Activated T-cell treated with anti-CD3 and anti-CD28 coated beads for 4 hours (primary cell): ENCODE results near the gene PPM1A.

Experiments used
- DNase-seq: peaks from one replicate; pipeline ENCODE4 v3.0.0-alpha.2; 2020

Gene PPM1A

DNA sequence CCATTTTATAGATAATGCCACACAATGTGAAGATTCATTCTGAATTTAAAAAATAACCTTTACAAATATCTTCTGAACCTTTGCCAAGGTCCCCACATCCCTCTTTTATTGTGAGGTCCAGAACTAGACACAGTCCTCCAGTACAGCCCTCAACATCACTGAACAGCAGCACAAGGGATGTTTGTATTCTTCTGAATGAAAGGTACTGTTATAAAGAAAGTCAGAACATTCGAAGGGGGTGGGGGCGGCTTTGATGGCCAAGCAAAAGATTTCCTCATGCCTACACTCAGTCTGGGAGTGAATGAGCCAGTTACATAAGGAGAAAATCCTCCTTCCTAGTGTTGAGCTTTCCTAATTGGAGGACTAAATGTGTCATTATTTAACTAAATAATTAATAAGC is 77.3 kb downstream of the PPM1A start:
- DNase-seq: no peak

DNA sequence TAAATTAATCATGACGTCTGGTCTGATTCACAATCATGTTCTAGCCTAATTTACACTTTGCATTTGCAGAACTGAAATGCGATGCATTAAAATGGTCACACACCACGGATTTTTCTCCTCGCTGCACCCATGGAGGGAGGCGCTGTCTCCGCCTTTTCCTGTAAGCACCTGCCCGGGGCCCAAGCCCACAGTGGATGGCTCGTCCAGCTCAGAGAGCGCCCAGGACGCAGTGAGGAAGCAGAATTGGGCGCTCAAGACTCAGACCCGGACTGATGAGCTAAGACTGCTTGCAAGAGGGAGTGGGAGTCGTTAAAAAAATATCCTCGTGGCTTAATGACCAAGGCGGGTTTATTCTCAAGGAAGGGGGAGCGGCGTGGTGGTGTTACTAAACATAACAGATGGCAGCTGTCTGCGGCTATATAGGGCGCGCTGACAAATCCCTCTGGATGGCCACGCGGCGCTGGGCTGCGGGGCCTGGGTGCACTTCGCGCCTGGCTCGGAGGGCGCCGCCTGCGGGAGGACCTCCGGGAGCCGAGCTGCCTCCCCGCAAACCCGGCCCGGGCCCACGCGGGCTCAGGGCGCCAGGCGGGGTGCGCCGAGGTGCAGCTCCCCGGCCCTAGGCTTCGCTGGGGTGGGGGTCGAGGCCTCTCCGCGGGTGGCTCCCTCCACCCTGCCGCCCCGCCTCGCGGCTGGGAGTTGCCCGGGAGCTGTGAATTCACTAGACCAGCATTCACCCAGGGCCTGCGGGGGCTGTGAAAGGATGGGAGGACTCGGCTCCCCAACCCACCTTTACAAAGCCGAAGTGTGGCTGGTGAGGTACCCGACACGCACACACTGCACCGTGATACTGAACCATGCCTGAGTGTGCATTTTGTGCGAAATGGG is 78.7 kb downstream of the PPM1A start:
- peak; percentile 1 for DNase-seq

DNA sequence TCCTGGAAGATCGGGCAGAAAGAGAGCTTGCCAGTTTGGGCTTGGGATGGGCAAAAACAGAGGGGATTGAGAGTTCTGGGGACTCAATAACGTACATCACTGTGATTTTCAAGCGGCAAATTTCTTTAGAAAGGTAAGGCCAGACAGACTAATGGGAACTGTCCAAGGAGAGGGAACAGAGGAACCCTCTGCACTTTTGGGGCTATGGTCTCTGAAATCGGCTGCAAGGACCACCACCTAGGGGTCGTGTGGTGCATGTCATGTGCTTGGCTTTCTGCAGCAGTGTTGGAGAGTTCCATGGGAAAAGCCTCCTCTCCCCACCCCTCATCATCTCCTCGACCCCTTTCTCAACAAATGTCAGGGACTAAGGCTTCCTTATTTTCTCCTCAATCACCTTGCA is 79.6 kb downstream of the PPM1A start:
- DNase-seq: no peak

GRCh38 chr14:60329274-60329673 is 80.3 kb downstream of the PPM1A start:
- no peak for DNase-seq

DNA sequence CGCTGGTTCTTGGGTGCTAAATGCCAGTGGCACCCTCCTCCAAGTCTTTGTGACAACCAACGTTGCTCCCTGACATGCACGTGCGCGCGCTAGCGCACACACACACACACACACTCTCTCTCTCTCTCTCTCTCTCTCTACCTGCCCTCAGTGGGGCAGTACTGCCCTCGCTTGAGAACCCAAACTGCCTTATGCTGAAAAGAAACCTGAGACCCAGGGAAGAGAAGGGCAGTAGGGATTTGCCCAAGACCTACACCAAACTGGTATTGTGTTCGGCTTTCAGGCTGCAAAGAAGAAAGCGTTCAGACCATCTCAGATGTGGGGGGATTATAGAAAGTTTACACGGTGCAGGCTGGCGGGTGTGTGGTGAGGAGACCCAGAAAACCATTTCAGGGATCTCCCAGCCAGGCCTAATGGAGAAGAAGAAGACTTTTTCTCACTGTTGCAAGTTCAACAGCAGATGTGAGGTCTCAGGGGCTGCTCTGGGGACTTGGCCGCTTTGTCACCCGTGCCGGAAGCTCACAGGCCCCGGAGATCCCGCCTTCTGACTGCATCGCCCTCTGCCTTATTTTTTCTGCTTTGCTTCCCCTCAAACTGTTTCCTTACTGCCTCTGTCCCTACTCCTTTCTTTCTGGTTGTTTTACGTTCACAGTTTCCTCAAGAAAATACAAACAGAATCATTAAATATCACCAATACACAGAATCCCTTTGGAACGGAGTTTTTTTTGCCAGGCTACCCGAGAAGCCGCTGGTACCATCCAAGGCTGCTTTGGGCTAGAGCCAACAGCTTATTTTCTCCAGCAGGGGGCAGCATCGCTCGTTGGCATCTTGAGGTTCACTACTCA is 82.4 kb downstream of the PPM1A start:
- peak; percentile 77 for DNase-seq

DNA sequence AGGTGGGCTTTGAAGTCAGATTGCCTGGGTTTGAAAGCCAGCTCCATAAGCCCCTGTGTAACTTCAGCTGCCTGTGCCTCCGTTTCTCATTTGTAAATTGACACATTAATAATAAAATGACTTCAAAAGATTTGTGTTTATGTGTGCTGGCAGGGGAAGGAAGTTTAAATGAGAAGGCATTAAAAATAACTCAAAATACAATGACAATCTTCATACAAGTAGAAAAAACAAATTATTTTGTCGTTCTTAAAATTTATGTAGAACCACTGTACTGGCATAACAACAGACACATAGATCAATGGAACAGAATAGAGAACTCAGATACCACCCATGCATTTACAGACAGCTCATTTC is 83.0 kb downstream of the PPM1A start:
- no peak for DNase-seq

GRCh38 chr14:60332869-60333268 is 83.8 kb downstream of the PPM1A start:
- no peak for DNase-seq

DNA sequence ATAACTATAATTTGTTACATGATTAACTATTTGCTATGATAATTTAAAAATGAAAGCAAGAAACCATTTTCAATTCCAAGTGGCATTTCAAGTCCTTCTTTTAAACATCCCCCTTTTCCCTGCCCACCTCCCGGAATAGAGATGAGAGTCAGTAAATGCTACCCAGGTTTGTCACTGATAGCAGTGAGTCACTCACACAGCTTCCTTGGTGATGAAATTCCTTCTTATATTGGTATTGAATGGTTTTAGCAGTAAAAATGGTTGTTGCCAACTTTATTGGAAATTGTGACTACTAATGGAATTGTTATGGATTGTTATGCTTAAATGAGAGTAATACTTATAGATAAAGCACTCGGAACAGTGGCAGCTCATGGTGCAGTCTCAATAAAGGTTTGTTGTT is 90.5 kb downstream of the PPM1A start:
- DNase-seq: no peak

- DNase-seq: no peak
These were observed 94.6 kb downstream of the PPM1A start for GRCh38 chr14:60343571-60344071.

- no peak for DNase-seq
These were observed 95.7 kb downstream of the PPM1A start for GRCh38 chr14:60344751-60345150.

GRCh38 chr14:60346706-60347105 is 97.7 kb downstream of the PPM1A start:
- DNase-seq: no peak

DNA sequence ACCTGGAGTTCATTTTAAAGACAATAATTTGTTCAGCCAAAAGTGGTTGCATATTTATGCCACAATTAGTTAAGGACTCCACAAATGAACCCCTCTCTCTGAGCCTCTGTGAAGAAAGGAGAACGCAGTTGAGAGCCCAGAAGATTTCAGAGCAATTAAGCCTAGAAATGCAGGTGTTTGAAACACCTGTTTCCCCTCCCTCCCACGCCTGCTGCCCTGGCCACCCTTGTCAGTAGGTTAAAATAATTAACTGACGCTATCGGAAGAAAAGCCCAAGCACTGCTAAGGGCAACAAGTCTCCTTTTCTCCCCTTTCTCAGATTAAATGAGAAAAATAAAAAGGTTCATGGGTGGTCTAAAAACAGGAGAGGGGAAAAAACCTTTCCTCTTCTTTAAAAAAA is 99.2 kb downstream of the PPM1A start:
- DNase-seq: no peak
